HCT116 (cell line): ENCODE data around the gene TRIM23. TPM values are rescaled to one million over a fixed set of nuclear protein-coding genes. Genes with fewer than 3 reads are reported as not detected.

Experiments
- ATAC-seq: fragments of 200-7000 bp; cut with Tn5 transposase; 2 replicates; pipeline ENCODE4 v1.9.1; 2020; ENCODE audit warnings: mild to moderate bottlenecking, moderate library complexity
- BruUV-seq: library from RNA; stranded (reverse); fragments of 400-500 nt; replicated peaks from 2 replicates; lab custom pipeline; 2021; lab: Mats Ljungman, UMichigan
- CTCF ChIA-PET: fragments of 300-600 bp; sonication (Branson Sonifier 250); formaldehyde crosslinking; loops from one replicate; lab custom pipeline; 2021; ENCODE audit warnings: antibody characterized with exemption; lab: Charles Lee
- POLR2A ChIA-PET: fragments of 300-600, 350-600 bp; sonication (Branson Sonifier 250); formaldehyde crosslinking; loops from one replicate; lab custom pipeline; 2021; ENCODE audit warnings: antibody characterized with exemption; lab: Charles Lee
- RAD21 ChIA-PET, 2 experiments: fragments of 300-600 bp; sonication (Branson Sonifier 250); formaldehyde crosslinking; loops; one replicate each; lab custom pipeline; 2023; ENCODE audit warnings: low total read pairs in 2 of 2; ENCODE audit not compliant: uncharacterized antibody in 2 of 2, unreplicated experiment in 2 of 2, low non-redundant PET in 1 of 2; lab: Charles Lee
- DNase-seq: peaks from one replicate; pipeline ENCODE4 v3.0.0-alpha.2; 2010; ENCODE audit warnings: low read depth, low spot score
- H2AFZ ChIP-seq: fragments of 200-600 bp; shearing (Covaris generic), sonication (generic); 2 replicates; pipeline ENCODE4 v1.6.1; 2017; ENCODE audit warnings: low read depth, mixed run types, mixed read lengths, antibody characterized with exemption, low read length; ENCODE audit not compliant: poor library complexity, severe bottlenecking
- H3K27ac ChIP-seq: 2 replicates; pipeline ENCODE4 v1.5.1; 2012; ENCODE audit warnings: low read depth, low read length
- H3K27me3 ChIP-seq: fragments of 200-600 bp; sonication (generic); 2 replicates; pipeline ENCODE4 v1.6.1; 2016; ENCODE audit warnings: mixed run types, low read length, mixed read lengths; ENCODE audit not compliant: insufficient read depth
- H3K36me3 ChIP-seq, 2 experiments: fragments of 200-500 bp in 1 of 2; fragments of 200-600 bp in 1 of 2; sonication (Bioruptor generic) in 1 of 2; sonication (generic) in 1 of 2; 2 replicates each; pipeline versions ENCODE4 v1.5.1 to v1.6.1; 2014 to 2016; ENCODE audit warnings: low read length in 2 of 2, inconsistent platforms in 1 of 2, mixed read lengths in 1 of 2, mixed run types in 1 of 2; ENCODE audit not compliant: insufficient read depth in 2 of 2, control insufficient read depth in 1 of 2
- H3K4me1 ChIP-seq, 2 experiments: fragments of 200-600 bp in 1 of 2; sonication (generic) in 1 of 2; 2 replicates each; pipeline versions ENCODE4 v1.5.1 to v1.6.1; 2012 to 2017; ENCODE audit warnings: low read length in 2 of 2, inconsistent platforms in 1 of 2, mild to moderate bottlenecking in 1 of 2, mixed read lengths in 1 of 2, mixed run types in 1 of 2, moderate library complexity in 1 of 2; ENCODE audit not compliant: insufficient read depth in 2 of 2, control insufficient read depth in 1 of 2
- H3K4me2 ChIP-seq: fragments of 200-600 bp; sonication (generic); 2 replicates; pipeline ENCODE4 v1.6.1; 2017; ENCODE audit warnings: mixed run types, low read length, mixed read lengths
- H3K4me3 ChIP-seq, 2 experiments: fragments of 200-600 bp in 1 of 2; sonication (generic) in 1 of 2; replicated peaks in 1 of 2; 2 replicates each; pipeline ENCODE4 v1.5.1; 2011 to 2016; ENCODE audit warnings: low read length in 2 of 2, control low read depth in 1 of 2, low read depth in 1 of 2, mild to moderate bottlenecking in 1 of 2, mixed read lengths in 1 of 2, mixed run types in 1 of 2
- H3K79me2 ChIP-seq: fragments of 200-600 bp; sonication (generic); 2 replicates; pipeline ENCODE4 v1.6.1; 2017; ENCODE audit warnings: mild to moderate bottlenecking, mixed run types, low read length, moderate library complexity, mixed read lengths; ENCODE audit not compliant: insufficient read depth
- H3K9ac ChIP-seq: fragments of 200-600 bp; sonication (generic); 2 replicates; pipeline ENCODE4 v1.6.1; 2016; ENCODE audit warnings: low read length, mixed read lengths
- H3K9me2 ChIP-seq: fragments of 200-600 bp; sonication (generic), shearing (Covaris generic); 2 replicates; pipeline ENCODE4 v1.6.1; 2017; ENCODE audit warnings: mixed run types, mild to moderate bottlenecking, moderate library complexity; ENCODE audit not compliant: insufficient read depth
- H3K9me3 ChIP-seq, 2 experiments: fragments of 200-500 bp in 1 of 2; fragments of 200-600 bp in 1 of 2; sonication (Bioruptor generic) in 1 of 2; sonication (generic) in 1 of 2; 2 replicates each; pipeline ENCODE4 v1.6.1; 2014 to 2017; ENCODE audit warnings: low read length in 2 of 2, mixed read lengths in 2 of 2, inconsistent platforms in 1 of 2, low read depth in 1 of 2, mild to moderate bottlenecking in 1 of 2, mixed run types in 1 of 2, moderate library complexity in 1 of 2; ENCODE audit not compliant: control insufficient read depth in 1 of 2, insufficient read depth in 1 of 2
- H4K20me1 ChIP-seq: fragments of 200-600 bp; sonication (generic), shearing (Covaris generic); 2 replicates; pipeline ENCODE4 v1.6.1; 2017; ENCODE audit warnings: mixed run types, mild to moderate bottlenecking, moderate library complexity; ENCODE audit not compliant: insufficient read depth
- CBX3 ChIP-seq: IDR thresholded peaks from 2 replicates; pipeline ENCODE4 v1.6.1; 2012; ENCODE audit warnings: low read depth
- CEBPB ChIP-seq: IDR thresholded peaks from 2 replicates; pipeline ENCODE4 v1.6.1; 2012; ENCODE audit warnings: low read depth
- CTCF ChIP-seq, 3 experiments: fragments of 200-600 bp in 1 of 3; sonication (generic) in 1 of 3; IDR thresholded peaks in 2 of 3; conservative IDR thresholded peaks in 1 of 3; 2 replicates each; pipeline ENCODE4 v1.5.1; 2012 to 2017; ENCODE audit warnings: low read depth in 2 of 3, low read length in 2 of 3, antibody characterized with exemption in 1 of 3, borderline replicate concordance in 1 of 3, control low read depth in 1 of 3, mild to moderate bottlenecking in 1 of 3, mixed read lengths in 1 of 3, mixed run types in 1 of 3, moderate library complexity in 1 of 3; ENCODE audit not compliant: insufficient read depth in 1 of 3
- EGR1 ChIP-seq: IDR thresholded peaks from 2 replicates; pipeline ENCODE4 v1.6.1; 2012; ENCODE audit warnings: low read depth
- ELF1 ChIP-seq: IDR thresholded peaks from 2 replicates; pipeline ENCODE4 v1.6.1; 2012; ENCODE audit warnings: low read depth, borderline replicate concordance
- EZH2 ChIP-seq: fragments of 200-600 bp; sonication (generic); IDR thresholded peaks from 2 replicates; pipeline ENCODE4 v1.6.1; 2017; ENCODE audit warnings: antibody characterized with exemption, mixed run types
- EZH2phosphoT487 ChIP-seq: fragments of 200-600 bp; IDR thresholded peaks from 2 replicates; pipeline ENCODE4 v1.6.1; 2018; ENCODE audit warnings: antibody characterized with exemption, borderline replicate concordance
- JUND ChIP-seq: IDR thresholded peaks from 2 replicates; pipeline ENCODE4 v1.6.1; 2012
- POLR2A ChIP-seq: IDR thresholded peaks from 2 replicates; pipeline ENCODE4 v1.7.0; 2011; ENCODE audit warnings: borderline replicate concordance; ENCODE audit not compliant: insufficient read depth, insufficient read length; ENCODE audit errors: extremely low read depth
- POLR2AphosphoS5 ChIP-seq: IDR thresholded peaks from 2 replicates; pipeline ENCODE4 v1.6.1; 2011; ENCODE audit warnings: mild to moderate bottlenecking, low read depth, low read length, moderate library complexity
- SIN3A ChIP-seq: IDR thresholded peaks from 2 replicates; pipeline ENCODE4 v1.6.1; 2012; ENCODE audit warnings: low read depth
- SP1 ChIP-seq: IDR thresholded peaks from 2 replicates; pipeline ENCODE4 v1.6.1; 2012; ENCODE audit warnings: low read depth
- SRF ChIP-seq: IDR thresholded peaks from 2 replicates; pipeline ENCODE4 v1.6.1; 2012; ENCODE audit warnings: low read depth
- TCF7L2 ChIP-seq: IDR thresholded peaks from 2 replicates; pipeline ENCODE4 v1.7.0; 2011; ENCODE audit warnings: borderline replicate concordance, inconsistent platforms; ENCODE audit not compliant: insufficient read depth, insufficient read length; ENCODE audit errors: extremely low read depth
- YY1 ChIP-seq: IDR thresholded peaks from 2 replicates; pipeline ENCODE4 v1.6.1; 2011; ENCODE audit warnings: low read length, low read depth, moderate library complexity, mild to moderate bottlenecking; ENCODE audit not compliant: insufficient replicate concordance; ENCODE audit errors: extremely low read depth
- ZBTB33 ChIP-seq: IDR thresholded peaks from 2 replicates; pipeline ENCODE4 v1.6.1; 2011; ENCODE audit warnings: mild to moderate bottlenecking, low read length, moderate library complexity; ENCODE audit not compliant: insufficient replicate concordance; ENCODE audit errors: extremely low read depth
- ZNF274 ChIP-seq: fragments of 200-500 bp; sonication (Bioruptor generic); IDR thresholded peaks from 2 replicates; pipeline ENCODE4 v1.6.1; 2014; ENCODE audit warnings: mild to moderate bottlenecking, low read depth, low read length, inconsistent platforms
- intact Hi-C: fragments of 100-400 bp; cut with micrococcal nuclease; formaldehyde crosslinking; loops from 2 replicates; pipeline ENCODE4 v1.10.0; 2022
- total RNA-seq: library from RNA; stranded (reverse); gene quantifications from one replicate; pipeline ENCODE4 v1.2.1, GENCODE V29; 2021; ENCODE audit not compliant: unreplicated experiment

TRIM23 gene
- total RNA-seq, 1 experiment from 2014 or later = 12.2 TPM

GRCh38 chr5:65624025-65624570 is at the start of gene TRIM23 (continued):
- TF ChIP-seq EZH2 (no peak), CEBPB (no peak), CBX3 (no peak), SRF (no peak), SIN3A (peak; percentile 63), POLR2A (peak; percentile 37)

- Histone ChIP-seq H3K9me3 (no peaks in the 10 kb centered on the region), H3K79me2 (no peaks in the 10 kb centered on the region), H3K4me3 (no peak overlapping the region), H2AFZ (no peak overlapping the region), H3K9me2 (no peaks in the 10 kb centered on the region), H4K20me1 (no peaks in the 10 kb centered on the region), H3K36me3 (0 out of 4 replicates have a peak, but pooled peaks cover 0 to 2% of the 10 kb centered on the region in 2 experiments), H3K4me1 (no peaks in the 10 kb centered on the region), H3K4me2 (no peak overlapping the region), H3K27me3 (no peaks in the 10 kb centered on the region), H3K27ac (no peak overlapping the region), H3K9ac (no peak overlapping the region)
- RAD21 ChIA-PET = no interaction called here
- ATAC-seq (no peak), DNase-seq (no peak)
- intact Hi-C loops = no loop called here
- POLR2A ChIA-PET = no interaction called here
- BruUV-seq = no TSS peak
- TF ChIP-seq POLR2A (no peak), ELF1 (no peak), YY1 (no peak), SRF (no peak), POLR2AphosphoS5 (no peak), CTCF (IDR thresholded peaks at IDR 0.05 in 2 of 3, conservative IDR thresholded peaks at IDR 0.05 in 1 of 3; ENCODE audit: borderline replicate concordance in 1 of 3, insufficient read depth in 1 of 3, low read depth in 2 of 3, low read length in 2 of 3) (no peak), TCF7L2 (no peak), SP1 (no peak), ZBTB33 (no peak), JUND (no peak), ZNF274 (no peak), CBX3 (no peak), EZH2phosphoT487 (no peak), EGR1 (no peak)
- CTCF ChIA-PET = no interaction called here
Observed at GRCh38 chr5:65672796-65673195, 48.7 kb upstream of the TRIM23 start.
